ENCODE measurements around the gene OBI1.
A peak's percentile ranks its signal among the peaks of the same experiment; 100 is the strongest.

DNA sequence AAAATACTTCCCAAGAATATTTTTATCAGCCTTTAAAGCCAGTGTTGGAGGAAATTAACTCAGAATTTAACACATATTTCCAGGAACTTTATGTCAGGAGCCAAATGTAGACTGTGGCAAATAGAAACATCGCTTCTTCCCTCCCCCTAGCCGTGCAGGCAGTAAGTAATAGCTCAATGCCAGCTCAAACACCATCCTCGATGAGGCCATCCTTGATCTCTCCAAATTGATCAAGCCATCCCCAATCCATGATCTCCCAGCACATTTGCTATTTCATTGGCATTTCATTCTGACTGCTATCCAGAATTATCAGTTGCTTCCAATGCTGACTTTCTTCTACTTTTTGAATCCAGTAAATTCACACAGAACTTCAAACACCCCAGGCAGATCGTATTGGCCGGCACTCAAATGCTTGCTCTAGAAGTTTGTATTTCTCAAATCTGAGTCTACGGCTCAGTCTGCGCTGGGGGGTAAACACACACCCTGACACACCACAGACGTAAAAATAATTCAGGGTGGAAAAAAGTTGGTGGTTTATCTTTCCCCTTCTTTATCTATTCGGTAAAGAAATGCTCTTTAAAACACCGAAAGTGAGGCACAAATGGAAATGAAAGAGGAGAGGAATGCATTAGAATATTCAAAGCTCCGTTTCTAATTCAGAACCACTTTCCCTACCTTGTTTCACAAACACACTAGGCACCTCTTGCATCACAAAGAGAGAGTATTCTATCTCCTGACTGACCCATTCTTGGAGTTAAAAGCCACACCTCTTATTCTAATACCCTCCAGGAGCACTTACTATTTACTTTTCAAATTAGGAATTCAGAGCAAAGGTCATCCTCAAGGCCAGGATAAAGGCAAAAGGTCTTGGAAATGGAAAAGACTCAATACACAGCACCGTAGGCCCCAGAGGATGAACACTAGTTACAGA is 991 bp downstream of the OBI1 start:
- TF ChIP-seq POLR2A (conservative IDR thresholded peaks at IDR 0.05) (no peak), CEBPB (tag; IDR thresholded peaks at IDR 0.05) (peak; percentile 48), ZFPM2 (CRISPR knock-in tag; IDR thresholded peaks at IDR 0.05) (no peak), KLF1 (tag; IDR thresholded peaks at IDR 0.05) (no peak), CHD1 (IDR thresholded peaks at IDR 0.05; ENCODE audit: low read length) (no peak)
- TF ChIP-seq, protein P1, sequence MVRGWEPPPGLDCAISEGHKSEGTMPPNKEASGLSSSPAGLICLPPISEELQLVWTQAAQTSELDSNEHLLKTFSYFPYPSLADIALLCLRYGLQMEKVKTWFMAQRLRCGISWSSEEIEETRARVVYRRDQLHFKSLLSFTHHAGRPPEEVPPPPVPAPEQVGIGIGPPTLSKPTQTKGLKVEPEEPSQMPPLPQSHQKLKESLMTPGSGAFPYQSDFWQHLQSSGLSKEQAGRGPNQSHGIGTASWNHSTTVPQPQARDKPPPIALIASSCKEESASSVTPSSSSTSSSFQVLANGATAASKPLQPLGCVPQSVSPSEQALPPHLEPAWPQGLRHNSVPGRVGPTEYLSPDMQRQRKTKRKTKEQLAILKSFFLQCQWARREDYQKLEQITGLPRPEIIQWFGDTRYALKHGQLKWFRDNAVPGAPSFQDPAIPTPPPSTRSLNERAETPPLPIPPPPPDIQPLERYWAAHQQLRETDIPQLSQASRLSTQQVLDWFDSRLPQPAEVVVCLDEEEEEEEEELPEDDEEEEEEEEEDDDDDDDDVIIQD (CRISPR knock-in tag; IDR thresholded peaks at IDR 0.05): no peak
- TF ChIP-seq, protein P2, sequence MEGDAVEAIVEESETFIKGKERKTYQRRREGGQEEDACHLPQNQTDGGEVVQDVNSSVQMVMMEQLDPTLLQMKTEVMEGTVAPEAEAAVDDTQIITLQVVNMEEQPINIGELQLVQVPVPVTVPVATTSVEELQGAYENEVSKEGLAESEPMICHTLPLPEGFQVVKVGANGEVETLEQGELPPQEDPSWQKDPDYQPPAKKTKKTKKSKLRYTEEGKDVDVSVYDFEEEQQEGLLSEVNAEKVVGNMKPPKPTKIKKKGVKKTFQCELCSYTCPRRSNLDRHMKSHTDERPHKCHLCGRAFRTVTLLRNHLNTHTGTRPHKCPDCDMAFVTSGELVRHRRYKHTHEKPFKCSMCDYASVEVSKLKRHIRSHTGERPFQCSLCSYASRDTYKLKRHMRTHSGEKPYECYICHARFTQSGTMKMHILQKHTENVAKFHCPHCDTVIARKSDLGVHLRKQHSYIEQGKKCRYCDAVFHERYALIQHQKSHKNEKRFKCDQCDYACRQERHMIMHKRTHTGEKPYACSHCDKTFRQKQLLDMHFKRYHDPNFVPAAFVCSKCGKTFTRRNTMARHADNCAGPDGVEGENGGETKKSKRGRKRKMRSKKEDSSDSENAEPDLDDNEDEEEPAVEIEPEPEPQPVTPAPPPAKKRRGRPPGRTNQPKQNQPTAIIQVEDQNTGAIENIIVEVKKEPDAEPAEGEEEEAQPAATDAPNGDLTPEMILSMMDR (IDR thresholded peaks at IDR 0.05 in 2 of 3, conservative IDR thresholded peaks at IDR 0.05 in 1 of 3; ENCODE audit: insufficient read depth in 2 of 3, low read depth in 1 of 3, low read length in 3 of 3): no peak
- TF ChIP-seq, protein P3, sequence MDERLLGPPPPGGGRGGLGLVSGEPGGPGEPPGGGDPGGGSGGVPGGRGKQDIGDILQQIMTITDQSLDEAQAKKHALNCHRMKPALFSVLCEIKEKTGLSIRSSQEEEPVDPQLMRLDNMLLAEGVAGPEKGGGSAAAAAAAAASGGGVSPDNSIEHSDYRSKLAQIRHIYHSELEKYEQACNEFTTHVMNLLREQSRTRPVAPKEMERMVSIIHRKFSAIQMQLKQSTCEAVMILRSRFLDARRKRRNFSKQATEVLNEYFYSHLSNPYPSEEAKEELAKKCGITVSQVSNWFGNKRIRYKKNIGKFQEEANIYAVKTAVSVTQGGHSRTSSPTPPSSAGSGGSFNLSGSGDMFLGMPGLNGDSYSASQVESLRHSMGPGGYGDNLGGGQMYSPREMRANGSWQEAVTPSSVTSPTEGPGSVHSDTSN (CRISPR knock-in tag; IDR thresholded peaks at IDR 0.05; ENCODE audit: low read depth): no peak
- TF ChIP-seq, protein P3 (tag; conservative IDR thresholded peaks at IDR 0.05; ENCODE audit: low read depth): no peak
- TF ChIP-seq, protein P4, sequence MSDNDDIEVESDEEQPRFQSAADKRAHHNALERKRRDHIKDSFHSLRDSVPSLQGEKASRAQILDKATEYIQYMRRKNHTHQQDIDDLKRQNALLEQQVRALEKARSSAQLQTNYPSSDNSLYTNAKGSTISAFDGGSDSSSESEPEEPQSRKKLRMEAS (CRISPR knock-in tag; IDR thresholded peaks at IDR 0.05): no peak

All from K562 (cell line).